ENCODE data around the gene UNC5C. TPM values are rescaled to one million over a fixed set of nuclear protein-coding genes. Genes with fewer than 3 reads are reported as not detected.

UNC5C gene
- polyA plus RNA-seq, 1 donor (not counting 4 experiments of a cell fraction or from before 2014, with no cell fraction given), result not detected

- DNase-seq (ENCODE audit: low read depth, low spot score) (no peak), FAIRE-seq (peak; percentile 32)
- no peak for TF ChIP-seq CTCF (optimal IDR thresholded peaks at IDR 0.05 in 1 of 3, IDR thresholded peaks at IDR 0.05 in 1 of 3, conservative IDR thresholded peaks at IDR 0.05 in 1 of 3; ENCODE audit: extremely low read depth in 1 of 3, insufficient read depth in 2 of 3, low read length in 3 of 3)
- TF ChIP-seq EZH2 (IDR thresholded peaks at IDR 0.05; ENCODE audit: low read length), result no peak
- Histone ChIP-seq H2AFZ (ENCODE audit: control insufficient read depth, low read length) (no peak overlapping the region), H3K79me2 (ENCODE audit: control insufficient read depth, insufficient read depth, low read length) (no peaks in the 10 kb centered on the region), H3K27ac (ENCODE audit: control insufficient read depth, insufficient read depth, low read length) (no peak overlapping the region), H3K9ac (ENCODE audit: control insufficient read depth, extremely low read depth, insufficient read depth, low read length) (no peak overlapping the region), H3K4me2 (ENCODE audit: control insufficient read depth, extremely low read depth, insufficient read depth, low read depth, low read length) (no peak overlapping the region), H3K4me3 (ENCODE audit: control insufficient read depth in 2 of 3, extremely low read depth in 1 of 3, insufficient read depth in 2 of 3, low read depth in 1 of 3, low read length in 3 of 3) (no peak overlapping the region), H3K4me1 (ENCODE audit: control insufficient read depth, extremely low read depth, insufficient read depth, low read length) (peaks cover 16% of the 10 kb centered on the region), H3K27me3 (ENCODE audit: control insufficient read depth, extremely low read depth, insufficient read depth, low read length) (no peaks in the 10 kb centered on the region), H3K9me3 (ENCODE audit: control insufficient read depth, low read depth, low read length) (no peaks in the 10 kb centered on the region), H4K20me1 (ENCODE audit: control insufficient read depth, extremely low read depth, insufficient read depth, low read length) (no peaks in the 10 kb centered on the region), H3K36me3 (ENCODE audit: control insufficient read depth in 2 of 2, extremely low read depth in 1 of 2, insufficient read depth in 2 of 2, low read length in 2 of 2) (no peaks in the 10 kb centered on the region), H3K9me1 (ENCODE audit: control insufficient read depth, extremely low read depth, insufficient read depth, low read length) (no peaks in the 10 kb centered on the region)
- dilution Hi-C loops (cut with MboI; ENCODE audit: extremely low pct_ligation_motif_present, low sequenced_read_pairs), result no loop called here
Observed at GRCh38 chr4:95507561-95507960, 41.2 kb downstream of the UNC5C start.

- no peaks in the 10 kb centered on the region for H3K27me3 ChIP-seq (ENCODE audit: control insufficient read depth, extremely low read depth, insufficient read depth, low read length)
- TF ChIP-seq EZH2 (IDR thresholded peaks at IDR 0.05; ENCODE audit: low read length) (no peak), CTCF (optimal IDR thresholded peaks at IDR 0.05 in 1 of 3, IDR thresholded peaks at IDR 0.05 in 1 of 3, conservative IDR thresholded peaks at IDR 0.05 in 1 of 3; ENCODE audit: extremely low read depth in 1 of 3, insufficient read depth in 2 of 3, low read length in 3 of 3) (no peak)
- no peak overlapping the region for H3K4me2 ChIP-seq (ENCODE audit: control insufficient read depth, extremely low read depth, insufficient read depth, low read depth, low read length)
- DNase-seq (ENCODE audit: low read depth, low spot score), result no peak
- no peaks in the 10 kb centered on the region for H3K36me3 ChIP-seq (ENCODE audit: control insufficient read depth in 2 of 2, extremely low read depth in 1 of 2, insufficient read depth in 2 of 2, low read length in 2 of 2)
- H3K79me2 ChIP-seq (ENCODE audit: control insufficient read depth, insufficient read depth, low read length), result no peaks in the 10 kb centered on the region
- H3K9me3 ChIP-seq (ENCODE audit: control insufficient read depth, low read depth, low read length), result no peaks in the 10 kb centered on the region
- H3K27ac ChIP-seq (ENCODE audit: control insufficient read depth, insufficient read depth, low read length), result no peak overlapping the region
- no peaks in the 10 kb centered on the region for H3K9me1 ChIP-seq (ENCODE audit: control insufficient read depth, extremely low read depth, insufficient read depth, low read length)
- H3K4me3 ChIP-seq (ENCODE audit: control insufficient read depth in 2 of 3, extremely low read depth in 1 of 3, insufficient read depth in 2 of 3, low read depth in 1 of 3, low read length in 3 of 3), result no peak overlapping the region
- no peaks in the 10 kb centered on the region for H4K20me1 ChIP-seq (ENCODE audit: control insufficient read depth, extremely low read depth, insufficient read depth, low read length)
- FAIRE-seq, result no peak
- no peak overlapping the region for H3K9ac ChIP-seq (ENCODE audit: control insufficient read depth, extremely low read depth, insufficient read depth, low read length)
- peaks cover 16% of the 10 kb centered on the region for H3K4me1 ChIP-seq (ENCODE audit: control insufficient read depth, extremely low read depth, insufficient read depth, low read length)
- dilution Hi-C loops (cut with MboI; ENCODE audit: extremely low pct_ligation_motif_present, low sequenced_read_pairs), result no loop called here
- no peak overlapping the region for H2AFZ ChIP-seq (ENCODE audit: control insufficient read depth, low read length)
Observed at GRCh38 chr4:95507147-95507546, 41.6 kb downstream of the UNC5C start.

All from keratinocyte (primary cell).